ENCODE measurements around the gene NBPF3. TPM values are rescaled to one million over a fixed set of nuclear protein-coding genes. Genes with fewer than 3 reads are reported as not detected.
"Not testable (repeated sequence)": the region's sequence is repeated elsewhere in the genome, so short reads cannot be mapped to it uniquely, and the experiment has no call there.

Gene NBPF3
- total RNA-seq, 3 donors from 2014 or later = 3.4 to 7.9 (median 6.4) TPM

DNA sequence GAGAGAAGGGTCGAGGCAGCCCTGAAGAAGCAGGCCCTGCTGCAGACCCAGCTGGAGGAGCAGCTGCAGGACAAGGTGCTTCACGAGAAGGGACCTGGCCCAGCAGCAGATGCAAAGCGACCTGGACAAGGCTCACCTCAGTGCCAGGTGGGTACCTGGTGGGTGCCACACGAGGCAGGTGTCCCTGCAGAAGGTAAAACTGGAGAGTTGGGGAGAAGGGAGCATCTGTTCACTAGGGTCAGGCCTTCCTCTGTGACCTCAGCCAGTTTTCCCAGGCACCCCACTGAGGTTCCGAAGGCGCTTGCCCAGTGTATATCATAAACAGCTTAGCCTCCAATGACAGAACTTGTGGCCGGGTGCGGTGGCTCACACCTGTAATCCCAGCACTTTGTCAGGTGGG lies 5.5 kb upstream of the NBPF3 start:
- Histone ChIP-seq H3K4me1 (ENCODE audit: low read depth) (no peaks in the 10 kb centered on the region), H3K9me3 (no peaks in the 10 kb centered on the region), H3K4me3 (no peak overlapping the region), H3K36me3 (ENCODE audit: low read depth) (no peaks in the 10 kb centered on the region)
- no peak for DNase-seq
- intact Hi-C loops (cut with DNase I, micrococcal nuclease) = no loop called here
- no peak for ATAC-seq
- TF ChIP-seq, protein P1, sequence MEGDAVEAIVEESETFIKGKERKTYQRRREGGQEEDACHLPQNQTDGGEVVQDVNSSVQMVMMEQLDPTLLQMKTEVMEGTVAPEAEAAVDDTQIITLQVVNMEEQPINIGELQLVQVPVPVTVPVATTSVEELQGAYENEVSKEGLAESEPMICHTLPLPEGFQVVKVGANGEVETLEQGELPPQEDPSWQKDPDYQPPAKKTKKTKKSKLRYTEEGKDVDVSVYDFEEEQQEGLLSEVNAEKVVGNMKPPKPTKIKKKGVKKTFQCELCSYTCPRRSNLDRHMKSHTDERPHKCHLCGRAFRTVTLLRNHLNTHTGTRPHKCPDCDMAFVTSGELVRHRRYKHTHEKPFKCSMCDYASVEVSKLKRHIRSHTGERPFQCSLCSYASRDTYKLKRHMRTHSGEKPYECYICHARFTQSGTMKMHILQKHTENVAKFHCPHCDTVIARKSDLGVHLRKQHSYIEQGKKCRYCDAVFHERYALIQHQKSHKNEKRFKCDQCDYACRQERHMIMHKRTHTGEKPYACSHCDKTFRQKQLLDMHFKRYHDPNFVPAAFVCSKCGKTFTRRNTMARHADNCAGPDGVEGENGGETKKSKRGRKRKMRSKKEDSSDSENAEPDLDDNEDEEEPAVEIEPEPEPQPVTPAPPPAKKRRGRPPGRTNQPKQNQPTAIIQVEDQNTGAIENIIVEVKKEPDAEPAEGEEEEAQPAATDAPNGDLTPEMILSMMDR (IDR thresholded peaks at IDR 0.05) = no peak

DNA sequence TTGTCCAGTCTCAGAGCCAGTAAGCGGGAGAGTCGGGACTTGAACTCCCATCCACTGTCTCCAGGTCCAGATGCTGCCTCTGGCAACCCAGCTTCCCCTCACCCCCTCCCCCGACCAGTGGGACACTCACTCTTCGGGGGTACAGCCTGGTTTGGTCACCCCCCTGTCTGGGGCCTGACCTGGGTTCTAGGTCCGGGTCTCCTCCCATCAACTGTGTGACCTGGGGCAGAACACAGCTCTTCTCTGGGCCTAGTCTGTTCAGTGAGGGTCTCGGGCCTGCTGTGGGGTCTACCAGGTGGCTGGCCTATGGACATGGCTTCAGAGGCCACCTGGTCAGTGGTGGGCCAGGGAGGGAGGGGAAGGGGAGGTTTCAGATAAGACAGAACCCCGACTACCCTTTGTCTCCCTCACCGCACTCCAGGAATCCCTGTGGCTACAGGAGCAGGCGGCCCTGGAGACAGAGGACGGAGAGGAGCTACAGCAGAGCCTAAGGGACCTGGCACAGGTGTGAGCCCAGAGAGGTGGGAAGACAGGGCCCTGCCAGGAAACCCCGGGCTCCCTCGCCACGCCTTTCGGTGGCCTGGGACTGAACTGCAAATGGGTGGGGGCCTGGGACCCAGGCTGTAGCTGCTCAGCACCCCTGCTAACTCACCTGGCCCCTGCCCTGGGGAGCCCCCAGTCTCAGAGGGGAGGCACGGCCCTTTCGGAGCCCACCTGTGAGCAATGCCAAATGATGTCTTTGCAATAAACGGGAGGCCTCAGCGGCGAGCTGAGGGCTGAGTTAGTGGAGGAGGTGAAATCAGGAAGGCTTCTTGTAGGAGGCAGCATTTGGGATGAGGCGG lies 4.1 kb upstream of the NBPF3 start:
- Histone ChIP-seq H3K4me1 (ENCODE audit: low read depth) (no peaks in the 10 kb centered on the region), H3K36me3 (ENCODE audit: low read depth) (no peaks in the 10 kb centered on the region), H3K9me3 (no peaks in the 10 kb centered on the region), H3K4me3 (no peak overlapping the region)
- ATAC-seq (no peak), DNase-seq (no peak)
- TF ChIP-seq, protein P1 (IDR thresholded peaks at IDR 0.05) = no peak
- intact Hi-C loops (cut with DNase I, micrococcal nuclease) = no loop called here

DNA sequence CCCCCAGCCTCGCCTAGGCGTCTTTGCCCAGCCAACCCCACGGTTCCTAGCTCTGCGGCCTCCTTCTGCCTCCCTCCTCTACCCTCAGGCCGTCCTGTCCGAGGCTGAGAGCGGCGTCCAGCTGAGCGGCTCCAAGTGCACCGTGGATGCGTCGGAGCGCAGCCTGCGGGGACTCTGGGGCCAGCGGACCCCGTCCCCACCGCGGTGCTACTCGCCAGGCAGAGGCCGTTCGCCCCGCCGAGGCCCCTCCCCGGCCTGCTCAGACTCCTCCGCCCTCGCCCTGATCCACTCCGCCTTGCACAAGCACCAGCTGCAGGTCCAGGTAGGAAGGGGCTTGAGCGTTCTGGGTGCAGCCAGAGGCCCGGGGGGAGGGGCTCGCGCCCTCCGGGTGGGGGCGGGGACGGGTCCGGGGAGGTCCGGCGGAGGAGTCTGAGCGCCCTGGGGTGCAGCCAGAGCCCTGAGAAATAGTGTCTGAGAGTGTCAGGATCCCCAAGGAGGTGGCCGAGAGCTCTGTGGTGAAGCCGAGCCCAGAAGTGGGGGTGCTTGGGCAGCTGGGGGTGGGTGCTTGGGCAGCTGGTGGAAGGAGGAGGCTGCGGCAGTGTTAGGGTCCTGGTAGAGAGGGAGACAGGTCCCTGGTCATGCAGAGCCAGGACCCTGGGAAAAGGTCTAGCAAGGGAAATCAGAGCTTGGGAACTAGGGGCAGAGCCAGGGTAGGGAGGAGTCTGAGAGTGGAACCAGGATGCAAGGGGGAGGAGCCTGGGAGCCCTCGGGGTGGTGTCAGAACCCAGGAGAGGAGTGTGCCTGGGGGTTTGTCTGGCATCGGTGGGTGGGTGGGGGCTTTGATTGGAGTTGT lies 3.2 kb upstream of the NBPF3 start:
- intact Hi-C loops (cut with DNase I, micrococcal nuclease) = no loop called here
- ATAC-seq = peak; percentile 61

DNA sequence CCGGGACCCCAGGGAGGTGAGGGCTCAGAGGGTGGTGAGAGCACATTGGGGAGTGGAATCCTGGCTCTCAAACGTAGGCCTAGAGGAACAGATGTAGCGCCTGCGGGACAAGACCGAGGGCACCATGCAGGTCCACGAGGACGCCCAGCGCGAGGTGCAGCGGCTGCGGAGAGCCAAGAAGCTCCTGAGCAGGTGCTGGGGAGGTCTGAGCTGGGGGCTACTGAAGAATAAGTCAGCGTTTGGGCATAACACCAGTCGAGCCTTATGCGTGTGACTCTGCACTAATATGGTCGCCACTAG lies 2.6 kb upstream of the NBPF3 start:
- no peak for DNase-seq
- intact Hi-C loops (cut with DNase I, micrococcal nuclease) = no loop called here

More for the DNA sequence above, 3.2 kb upstream of the NBPF3 start:
- Histone ChIP-seq H3K36me3 (ENCODE audit: low read depth) (no peaks in the 10 kb centered on the region), H3K4me1 (ENCODE audit: low read depth) (no peaks in the 10 kb centered on the region), H3K9me3 (no peaks in the 10 kb centered on the region), H3K4me3 (no peak overlapping the region)
- TF ChIP-seq, protein P1 (IDR thresholded peaks at IDR 0.05) = no peak
- DNase-seq = peak in 2 of 3 donors; percentile 40 to 52

DNA sequence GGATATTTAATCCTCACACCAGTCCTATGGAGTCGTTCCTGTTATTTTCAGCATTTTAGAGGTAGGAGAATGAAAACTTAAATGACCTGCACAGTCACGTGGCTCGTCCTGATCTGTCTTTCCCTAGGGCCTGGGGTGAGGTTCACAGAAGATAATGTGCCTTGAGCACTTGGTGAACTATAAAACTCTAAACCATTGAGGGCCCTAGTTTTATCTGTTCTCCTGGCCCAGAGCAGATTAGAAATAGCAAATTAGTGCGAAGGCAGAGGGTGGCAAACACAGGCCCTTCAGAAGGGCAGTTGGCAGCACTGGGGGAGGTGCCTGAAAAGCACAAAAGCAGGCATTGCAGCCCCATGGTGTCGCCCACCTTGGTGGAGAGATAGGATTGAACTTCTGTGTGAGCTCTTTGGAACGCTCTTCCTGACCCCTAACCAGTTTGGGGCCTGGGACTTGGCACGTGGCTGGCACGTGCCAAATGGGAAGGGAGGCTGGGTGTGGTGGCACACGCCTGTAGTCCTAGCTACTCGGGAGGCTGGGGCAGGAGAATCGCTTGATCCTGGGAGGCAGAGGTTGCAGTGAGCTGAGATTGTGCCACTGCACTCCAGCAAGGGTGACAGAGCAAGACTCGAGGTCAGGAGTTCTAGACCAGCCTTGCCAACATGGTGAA lies 1.2 kb upstream of the NBPF3 start:
- H3K4me3 ChIP-seq; intact Hi-C loops (cut with DNase I, micrococcal nuclease); H3K4me1 ChIP-seq (ENCODE audit: low read depth); DNase-seq; H3K9me3 ChIP-seq; ATAC-seq; H3K36me3 ChIP-seq (ENCODE audit: low read depth): not testable (repeated sequence)

More for the DNA sequence above, 2.6 kb upstream of the NBPF3 start:
- TF ChIP-seq, protein P1 (IDR thresholded peaks at IDR 0.05) = no peak
- Histone ChIP-seq H3K4me1 (ENCODE audit: low read depth) (no peaks in the 10 kb centered on the region), H3K36me3 (ENCODE audit: low read depth) (no peaks in the 10 kb centered on the region), H3K4me3 (no peak overlapping the region), H3K9me3 (no peaks in the 10 kb centered on the region)
- no peak for ATAC-seq

Measured in mucosa of descending colon (tissue), 3 donors.